Measurements from ENCODE around the gene KDM6A.

Gene KDM6A

DNA sequence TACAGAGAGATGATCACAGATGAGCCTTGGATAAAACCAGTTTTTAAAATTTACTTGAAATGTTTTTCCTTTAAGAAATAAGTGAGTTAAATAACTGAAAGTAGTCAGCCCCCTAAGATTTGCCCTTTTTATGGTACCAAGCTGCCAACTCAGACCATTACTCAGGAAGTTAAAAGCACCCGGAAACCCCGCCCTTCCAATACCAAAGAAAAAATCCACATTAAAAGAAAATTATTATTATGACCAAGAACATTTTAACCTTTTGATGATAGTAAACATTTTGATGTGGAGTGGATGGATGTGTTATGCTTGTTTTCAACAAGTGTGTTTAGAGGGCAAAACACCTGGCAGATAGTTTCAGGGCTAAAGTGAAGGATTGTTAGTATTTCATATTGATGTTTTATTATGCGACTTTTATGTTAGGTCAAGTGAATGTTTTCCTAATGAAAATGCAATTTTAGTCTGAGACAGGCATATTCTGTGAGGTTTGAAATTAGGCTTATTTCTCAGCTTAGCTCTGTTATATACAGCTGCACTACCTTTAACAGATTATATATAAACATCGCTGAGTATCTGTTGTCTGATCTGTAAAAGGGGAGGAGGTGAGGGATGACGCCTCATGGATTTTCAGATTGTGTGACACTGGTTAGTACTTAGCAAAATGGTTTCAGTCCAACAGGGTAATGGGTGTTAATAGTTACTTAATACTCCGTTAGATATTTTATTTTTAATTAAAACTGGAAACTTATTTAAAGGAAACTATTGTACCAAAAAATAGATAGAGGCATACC is 89.0 kb downstream of the KDM6A start:
- no peak overlapping the region for H3K9ac ChIP-seq (ENCODE audit: low read length)
- H3K4ac ChIP-seq (ENCODE audit: low read depth in 1 of 2, low read length in 2 of 2), result no peak overlapping the region
- no peak overlapping the region for H2BK15ac ChIP-seq (ENCODE audit: low read depth, poor library complexity, severe bottlenecking)
- 80% methylated on average over 1 of the region's 6 CpGs for WGBS
- no peaks in the 10 kb centered on the region for H3K27me3 ChIP-seq (ENCODE audit: control insufficient read depth in 1 of 2, insufficient read depth in 1 of 2, low read length in 2 of 2)
- no peaks in the 10 kb centered on the region for H3K4me1 ChIP-seq (ENCODE audit: control insufficient read depth, insufficient read depth, low read depth, low read length)
- no peak for DNase-seq
- H2BK5ac ChIP-seq (ENCODE audit: low read depth, low read length, poor library complexity, severe bottlenecking), result no peak overlapping the region
- no peak overlapping the region for H3K4me3 ChIP-seq (ENCODE audit: insufficient read depth in 1 of 2, low read depth in 1 of 2, low read length in 2 of 2)
- H4K91ac ChIP-seq (ENCODE audit: low read length), result no peak overlapping the region
- no peak overlapping the region for H3K23ac ChIP-seq (ENCODE audit: low read length in 2 of 2)
- H2BK120ac ChIP-seq (ENCODE audit: low read depth, low read length), result no peak overlapping the region
- no peak overlapping the region for H2AFZ ChIP-seq (ENCODE audit: low read depth, low read length)
- no peaks in the 10 kb centered on the region for H3K79me1 ChIP-seq (replicated peaks; ENCODE audit: low read length, poor library complexity, severe bottlenecking)
- H4K8ac ChIP-seq (ENCODE audit: low read length), result no peak overlapping the region
- no peak overlapping the region for H2AK5ac ChIP-seq (ENCODE audit: low read length, severe bottlenecking)
- no peak overlapping the region for H3K18ac ChIP-seq (ENCODE audit: low read depth in 1 of 2, low read length in 2 of 2)
- H3K14ac ChIP-seq (ENCODE audit: low read length in 2 of 2), result no peak overlapping the region
- H2BK12ac ChIP-seq (ENCODE audit: low read length in 2 of 2), result no peak overlapping the region
- no peaks in the 10 kb centered on the region for H3K9me3 ChIP-seq (ENCODE audit: control insufficient read depth, low read length)
- no peak overlapping the region for H3K4me2 ChIP-seq (ENCODE audit: low read length, poor library complexity, severe bottlenecking)
- peaks cover 0 to 34% of the 10 kb centered on the region in 2 experiments for H3K36me3 ChIP-seq (ENCODE audit: control insufficient read depth in 1 of 2, insufficient read depth in 2 of 2, low read depth in 1 of 2, low read length in 2 of 2)
- no peak overlapping the region for H3K27ac ChIP-seq (ENCODE audit: low read length, poor library complexity, severe bottlenecking)

DNA sequence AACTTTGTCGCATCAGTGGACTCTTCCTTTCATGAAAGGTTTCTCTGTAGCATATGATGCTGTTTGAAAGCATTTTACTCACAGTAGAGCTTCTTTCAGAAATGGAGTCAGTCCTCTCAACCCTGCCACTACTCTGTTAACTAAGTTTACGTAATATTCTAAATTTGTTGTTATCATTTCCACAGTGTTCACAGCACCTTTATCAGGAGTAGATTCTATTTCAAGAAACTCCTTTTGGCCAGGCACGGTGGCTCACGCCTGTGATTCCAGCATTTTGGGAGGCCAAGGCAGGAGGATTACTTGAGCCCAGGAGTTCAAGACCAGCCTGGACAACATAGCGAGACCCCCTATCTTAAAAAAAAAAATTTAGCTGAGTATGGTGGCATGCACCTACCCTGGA is 90.0 kb downstream of the KDM6A start:
- Histone ChIP-seq H3K14ac (ENCODE audit: low read length in 2 of 2) (no peak overlapping the region), H3K4me2 (ENCODE audit: low read length, poor library complexity, severe bottlenecking) (no peak overlapping the region), H3K4me3 (ENCODE audit: insufficient read depth in 1 of 2, low read depth in 1 of 2, low read length in 2 of 2) (no peak overlapping the region), H3K23ac (ENCODE audit: low read length in 2 of 2) (no peak overlapping the region), H2BK5ac (ENCODE audit: low read depth, low read length, poor library complexity, severe bottlenecking) (no peak overlapping the region), H4K91ac (ENCODE audit: low read length) (no peak overlapping the region), H3K4ac (ENCODE audit: low read depth in 1 of 2, low read length in 2 of 2) (no peak overlapping the region), H2AK5ac (ENCODE audit: low read length, severe bottlenecking) (no peak overlapping the region), H2BK120ac (ENCODE audit: low read depth, low read length) (no peak overlapping the region), H2BK12ac (ENCODE audit: low read length in 2 of 2) (no peak overlapping the region), H2BK15ac (ENCODE audit: low read depth, poor library complexity, severe bottlenecking) (no peak overlapping the region), H3K27me3 (ENCODE audit: control insufficient read depth in 1 of 2, insufficient read depth in 1 of 2, low read length in 2 of 2) (no peaks in the 10 kb centered on the region), H3K9ac (ENCODE audit: low read length) (no peak overlapping the region), H3K4me1 (ENCODE audit: control insufficient read depth, insufficient read depth, low read depth, low read length) (no peaks in the 10 kb centered on the region), H3K27ac (ENCODE audit: low read length, poor library complexity, severe bottlenecking) (no peak overlapping the region), H3K79me1 (replicated peaks; ENCODE audit: low read length, poor library complexity, severe bottlenecking) (no peaks in the 10 kb centered on the region), H3K18ac (ENCODE audit: low read depth in 1 of 2, low read length in 2 of 2) (no peak overlapping the region), H3K9me3 (ENCODE audit: control insufficient read depth, low read length) (no peaks in the 10 kb centered on the region), H3K36me3 (ENCODE audit: control insufficient read depth in 1 of 2, insufficient read depth in 2 of 2, low read depth in 1 of 2, low read length in 2 of 2) (peaks cover 0 to 38% of the 10 kb centered on the region in 2 experiments), H2AFZ (ENCODE audit: low read depth, low read length) (no peak overlapping the region), H4K8ac (ENCODE audit: low read length) (no peak overlapping the region)
- 100% methylated on average over 4 of the region's 5 CpGs for WGBS
- DNase-seq, result no peak

DNA sequence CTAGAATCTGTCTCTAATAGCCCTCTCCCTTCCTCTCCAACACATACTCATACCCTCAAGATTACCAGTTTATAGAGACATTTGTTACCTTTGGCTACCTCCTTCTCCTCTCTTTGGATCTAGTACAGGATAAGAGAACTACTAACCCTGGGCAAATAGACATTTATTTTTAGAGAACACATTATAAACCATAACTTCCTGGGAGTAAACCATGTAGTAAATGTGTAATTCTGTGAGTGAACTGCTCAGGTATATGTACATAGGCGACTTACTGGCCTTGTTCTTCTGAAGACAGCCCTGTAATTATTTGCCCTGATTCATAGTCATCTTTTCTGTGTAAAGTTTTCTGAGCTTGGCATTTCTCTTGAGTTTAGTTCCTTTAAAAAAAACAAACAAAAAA is 94.2 kb downstream of the KDM6A start:
- H2BK120ac ChIP-seq (ENCODE audit: low read depth, low read length), result no peak overlapping the region
- no peaks in the 10 kb centered on the region for H3K79me1 ChIP-seq (replicated peaks; ENCODE audit: low read length, poor library complexity, severe bottlenecking)

DNA sequence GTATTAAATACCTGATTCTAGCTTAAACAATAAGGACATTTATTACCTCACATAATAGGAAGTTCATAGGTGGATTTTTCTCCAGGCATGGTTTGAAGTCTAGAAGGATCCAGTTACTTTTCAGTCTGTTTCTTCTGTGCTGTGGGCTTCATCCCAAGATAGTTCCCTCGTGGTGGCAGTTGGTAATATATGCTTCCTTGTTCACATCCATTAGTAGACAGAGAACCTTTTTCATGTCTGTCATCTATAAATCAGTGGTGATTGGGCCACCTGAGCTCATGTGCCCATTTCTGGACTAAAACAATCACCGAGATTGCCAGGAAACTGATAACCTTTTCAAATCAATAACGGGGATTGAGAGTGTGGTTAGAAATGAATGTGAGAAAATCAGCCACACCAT is 97.7 kb downstream of the KDM6A start:
- Histone ChIP-seq H2AK5ac (ENCODE audit: low read length, severe bottlenecking) (no peak overlapping the region), H3K27me3 (ENCODE audit: control insufficient read depth in 1 of 2, insufficient read depth in 1 of 2, low read length in 2 of 2) (no peaks in the 10 kb centered on the region), H3K23ac (ENCODE audit: low read length in 2 of 2) (no peak overlapping the region), H4K8ac (ENCODE audit: low read length) (no peak overlapping the region), H4K91ac (ENCODE audit: low read length) (no peak overlapping the region), H2BK120ac (ENCODE audit: low read depth, low read length) (no peak overlapping the region), H3K18ac (ENCODE audit: low read depth in 1 of 2, low read length in 2 of 2) (no peak overlapping the region), H3K4me3 (ENCODE audit: insufficient read depth in 1 of 2, low read depth in 1 of 2, low read length in 2 of 2) (no peak overlapping the region), H2BK15ac (ENCODE audit: low read depth, poor library complexity, severe bottlenecking) (no peak overlapping the region), H3K14ac (ENCODE audit: low read length in 2 of 2) (no peak overlapping the region), H3K36me3 (ENCODE audit: control insufficient read depth in 1 of 2, insufficient read depth in 2 of 2, low read depth in 1 of 2, low read length in 2 of 2) (peaks cover 0 to 13% of the 10 kb centered on the region in 2 experiments), H3K27ac (ENCODE audit: low read length, poor library complexity, severe bottlenecking) (no peak overlapping the region), H2AFZ (ENCODE audit: low read depth, low read length) (no peak overlapping the region), H2BK5ac (ENCODE audit: low read depth, low read length, poor library complexity, severe bottlenecking) (no peak overlapping the region), H3K9ac (ENCODE audit: low read length) (no peak overlapping the region), H3K4ac (ENCODE audit: low read depth in 1 of 2, low read length in 2 of 2) (no peak overlapping the region), H3K4me2 (ENCODE audit: low read length, poor library complexity, severe bottlenecking) (no peak overlapping the region), H3K9me3 (ENCODE audit: control insufficient read depth, low read length) (peaks cover 7% of the 10 kb centered on the region), H3K79me1 (replicated peaks; ENCODE audit: low read length, poor library complexity, severe bottlenecking) (no peaks in the 10 kb centered on the region), H3K4me1 (ENCODE audit: control insufficient read depth, insufficient read depth, low read depth, low read length) (peaks cover 1% of the 10 kb centered on the region), H2BK12ac (ENCODE audit: low read length in 2 of 2) (no peak overlapping the region)
- no CpG with 5 or more reads among the region's 3 CpGs for WGBS
- DNase-seq, result no peak

More for the DNA sequence above, 94.2 kb downstream of the KDM6A start:
- no peak overlapping the region for H2BK12ac ChIP-seq (ENCODE audit: low read length in 2 of 2)
- WGBS, result no CpG with 5 or more reads among the region's 1 CpG
- H4K91ac ChIP-seq (ENCODE audit: low read length), result no peak overlapping the region
- no peak overlapping the region for H3K18ac ChIP-seq (ENCODE audit: low read depth in 1 of 2, low read length in 2 of 2)
- no peak overlapping the region for H3K4me2 ChIP-seq (ENCODE audit: low read length, poor library complexity, severe bottlenecking)
- no peak overlapping the region for H3K9ac ChIP-seq (ENCODE audit: low read length)
- H3K9me3 ChIP-seq (ENCODE audit: control insufficient read depth, low read length), result no peaks in the 10 kb centered on the region
- H3K27ac ChIP-seq (ENCODE audit: low read length, poor library complexity, severe bottlenecking), result no peak overlapping the region
- H3K23ac ChIP-seq (ENCODE audit: low read length in 2 of 2), result no peak overlapping the region
- no peak overlapping the region for H3K4me3 ChIP-seq (ENCODE audit: insufficient read depth in 1 of 2, low read depth in 1 of 2, low read length in 2 of 2)
- H3K4me1 ChIP-seq (ENCODE audit: control insufficient read depth, insufficient read depth, low read depth, low read length), result no peaks in the 10 kb centered on the region
- no peak overlapping the region for H3K14ac ChIP-seq (ENCODE audit: low read length in 2 of 2)
- H4K8ac ChIP-seq (ENCODE audit: low read length), result no peak overlapping the region
- no peak for DNase-seq
- H3K27me3 ChIP-seq (ENCODE audit: control insufficient read depth in 1 of 2, insufficient read depth in 1 of 2, low read length in 2 of 2), result no peaks in the 10 kb centered on the region
- no peak overlapping the region for H2BK15ac ChIP-seq (ENCODE audit: low read depth, poor library complexity, severe bottlenecking)
- peaks cover 0 to 41% of the 10 kb centered on the region in 2 experiments for H3K36me3 ChIP-seq (ENCODE audit: control insufficient read depth in 1 of 2, insufficient read depth in 2 of 2, low read depth in 1 of 2, low read length in 2 of 2)
- H2AFZ ChIP-seq (ENCODE audit: low read depth, low read length), result no peak overlapping the region
- no peak overlapping the region for H3K4ac ChIP-seq (ENCODE audit: low read depth in 1 of 2, low read length in 2 of 2)
- H2BK5ac ChIP-seq (ENCODE audit: low read depth, low read length, poor library complexity, severe bottlenecking), result no peak overlapping the region
- H2AK5ac ChIP-seq (ENCODE audit: low read length, severe bottlenecking), result no peak overlapping the region

Data from mesenchymal stem cell (in vitro differentiated cells and primary cell).